Stimulated activated CD4-positive, alpha-beta T cell treated with anti-CD3 and anti-CD28 coated beads, Interleukin-2, amount 100 ng/mL, for 24 hours (primary cell): ENCODE results near the gene MYB.
"Not testable (repeated sequence)": the region's sequence is repeated elsewhere in the genome, so short reads cannot be mapped to it uniquely, and the experiment has no call there.

Source experiments
- DNase-seq, 2 donors: peaks; one replicate each; pipeline ENCODE4 v3.0.0-alpha.2; 2020

The MYB gene

DNA sequence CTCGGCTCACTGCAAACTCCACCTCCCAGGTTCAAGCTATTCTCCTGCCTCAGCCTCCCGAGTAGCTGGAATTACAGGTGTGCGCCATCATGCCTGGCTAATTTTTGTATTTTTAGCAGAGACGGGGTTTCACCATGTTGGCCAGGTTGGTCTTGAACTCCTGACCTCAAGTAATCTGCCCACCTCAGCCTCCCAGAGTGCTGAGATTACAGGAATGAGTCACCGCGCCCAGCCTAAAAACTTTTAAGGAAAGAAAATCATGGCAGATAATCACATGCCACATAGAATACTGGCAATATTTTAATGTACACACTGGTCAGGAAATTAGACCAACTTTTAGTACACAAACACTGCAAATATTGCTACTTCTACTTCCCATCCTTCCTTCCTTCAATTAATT is 16.7 kb upstream of the MYB start:
- not testable (repeated sequence) for DNase-seq

DNA sequence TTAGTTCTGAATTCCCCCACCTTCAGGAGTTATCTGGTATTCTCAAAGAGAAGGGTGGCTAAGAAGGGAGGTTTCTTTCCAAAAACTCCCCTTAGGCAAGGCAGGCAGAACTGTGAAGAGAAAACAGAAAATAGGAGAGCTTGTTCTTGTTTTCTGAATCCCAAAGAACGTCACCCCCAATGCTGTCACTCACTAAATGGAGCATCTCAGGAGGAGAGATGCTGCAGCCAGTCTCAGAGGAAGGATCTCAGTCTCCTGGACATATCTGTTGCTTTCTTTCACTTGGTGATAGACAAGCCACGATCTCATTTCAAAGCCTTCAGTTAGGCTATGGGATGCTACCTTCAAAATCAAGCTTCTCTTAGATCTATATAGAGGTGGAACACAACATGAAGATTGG is 16.1 kb upstream of the MYB start:
- DNase-seq = no peak

DNA sequence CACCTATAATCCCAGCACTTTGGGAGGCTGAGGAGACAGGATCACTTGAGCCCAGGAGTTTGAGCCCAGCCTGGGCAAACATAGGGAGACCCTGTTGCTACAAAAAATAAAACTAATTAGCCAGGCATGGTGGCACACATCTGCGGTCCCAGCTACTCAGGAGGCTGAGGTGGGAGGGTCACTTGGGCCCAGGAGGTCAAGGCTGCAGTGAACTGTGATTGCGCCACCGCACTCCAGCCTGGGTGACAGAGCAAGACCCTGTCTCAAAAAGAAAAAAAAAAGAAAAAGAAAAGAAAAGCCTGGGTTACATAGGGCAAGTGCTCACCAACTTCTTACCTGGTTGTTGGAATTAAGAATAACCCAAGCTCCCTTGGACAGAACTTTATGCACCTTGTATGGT is 14.6 kb upstream of the MYB start:
- DNase-seq = no peak

DNA sequence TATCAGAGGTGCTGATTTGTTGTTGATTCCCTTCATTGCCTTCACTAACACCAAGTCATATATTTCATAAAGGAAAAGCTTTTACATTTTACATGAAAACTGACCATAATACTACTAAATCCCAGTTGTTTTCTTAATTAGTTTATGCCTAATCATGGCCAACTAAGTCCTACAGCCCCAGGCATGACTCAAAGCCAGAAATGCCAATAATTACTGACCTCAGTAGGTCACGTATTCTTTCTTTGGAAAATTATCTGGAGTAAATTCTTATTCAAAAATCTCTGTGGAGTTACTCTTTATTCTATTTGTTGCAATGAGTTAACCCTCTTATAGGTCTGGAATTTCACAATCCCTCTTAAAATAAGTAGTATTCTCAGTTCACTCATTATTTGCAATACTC is 13.5 kb upstream of the MYB start:
- no peak for DNase-seq

DNA sequence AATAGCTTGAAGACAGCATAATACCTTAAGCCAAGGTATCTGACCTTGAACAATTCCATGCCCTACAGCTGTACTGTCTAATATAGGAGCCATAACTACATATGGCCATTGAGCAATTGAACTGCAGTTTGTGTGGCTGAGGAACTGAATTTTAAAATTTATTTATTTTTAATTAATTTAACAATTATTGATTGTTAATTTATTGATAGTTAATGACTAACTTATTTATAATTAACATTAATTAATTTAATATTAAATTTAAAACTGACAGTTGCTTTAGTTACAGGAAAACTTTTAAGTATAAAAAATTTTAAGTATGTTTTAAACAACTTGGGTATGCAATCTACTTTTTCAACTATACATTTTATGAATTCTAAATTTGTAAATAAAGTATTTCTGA is 12.3 kb upstream of the MYB start:
- DNase-seq = no peak

DNA sequence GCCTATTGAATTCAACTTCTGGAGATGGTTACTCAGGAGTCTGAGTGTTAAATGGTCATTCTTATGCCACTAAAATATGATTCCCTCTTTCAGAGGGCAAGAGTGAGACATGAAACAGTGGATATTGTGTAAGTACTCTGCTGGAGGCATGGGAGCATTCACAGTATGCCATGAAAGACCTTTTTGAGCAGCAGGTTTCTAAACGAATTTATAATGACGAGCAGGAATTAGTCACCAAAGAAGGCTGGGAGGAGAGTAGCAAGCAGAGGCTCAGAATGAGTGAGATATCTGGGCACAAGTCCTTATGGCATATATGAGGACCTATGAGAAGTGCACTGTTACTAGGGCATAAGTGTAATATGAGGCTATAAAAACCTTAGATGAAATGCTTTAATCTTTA is 10.9 kb upstream of the MYB start:
- DNase-seq = no peak

DNA sequence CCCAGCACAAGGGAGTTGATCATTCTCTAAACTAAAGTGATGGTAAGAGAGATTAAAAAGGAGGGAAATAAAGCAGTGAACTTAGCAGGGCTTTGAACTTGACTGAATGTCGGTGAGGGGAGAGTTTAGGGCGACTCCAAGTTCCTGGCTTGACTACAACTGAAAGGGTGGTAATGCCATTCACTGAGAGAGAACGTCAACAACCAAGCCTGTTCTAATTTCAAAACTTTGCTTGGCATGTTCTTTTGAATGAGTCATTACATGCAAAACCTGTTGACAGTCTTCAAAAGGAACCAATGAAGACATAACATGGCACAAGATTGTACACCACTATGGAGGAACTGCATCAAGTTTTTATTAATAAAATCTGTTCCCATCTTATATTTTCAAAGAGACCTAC is 10.3 kb upstream of the MYB start:
- DNase-seq = no peak

DNA sequence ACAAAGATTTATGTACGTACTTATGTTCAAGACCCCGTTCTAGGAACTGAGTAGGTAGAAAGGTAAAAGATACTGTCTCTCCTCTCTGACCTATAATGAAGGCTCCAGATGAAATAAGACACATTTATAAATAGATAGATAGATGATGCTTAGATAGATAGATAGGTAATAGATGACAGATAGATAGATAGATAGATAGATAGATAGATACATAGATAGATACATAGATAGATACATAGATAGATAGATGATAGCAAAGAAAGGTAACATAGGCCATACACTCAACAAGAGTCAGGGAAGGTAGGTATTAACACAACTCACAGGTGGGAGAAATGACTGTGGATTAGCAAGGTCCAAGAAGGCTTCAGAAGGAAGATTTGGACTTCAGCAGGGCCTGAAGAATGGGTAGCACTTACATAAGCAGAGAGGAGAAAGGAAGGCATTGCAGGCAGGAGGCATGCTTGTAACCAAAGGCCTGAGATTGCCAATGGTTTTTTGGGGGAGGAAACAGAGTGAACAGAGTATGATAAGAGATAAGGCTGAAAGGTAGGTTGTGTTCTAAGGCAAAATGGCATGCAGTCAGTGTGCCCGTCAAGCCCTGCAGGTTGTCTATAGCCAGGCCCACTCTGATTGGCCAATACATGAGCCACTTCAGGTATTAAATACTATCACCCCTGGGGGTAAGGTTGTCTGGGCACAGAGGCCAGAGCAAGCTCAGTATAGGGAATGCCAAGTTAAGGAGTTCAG is 7.7 kb upstream of the MYB start:
- no peak for DNase-seq

DNA sequence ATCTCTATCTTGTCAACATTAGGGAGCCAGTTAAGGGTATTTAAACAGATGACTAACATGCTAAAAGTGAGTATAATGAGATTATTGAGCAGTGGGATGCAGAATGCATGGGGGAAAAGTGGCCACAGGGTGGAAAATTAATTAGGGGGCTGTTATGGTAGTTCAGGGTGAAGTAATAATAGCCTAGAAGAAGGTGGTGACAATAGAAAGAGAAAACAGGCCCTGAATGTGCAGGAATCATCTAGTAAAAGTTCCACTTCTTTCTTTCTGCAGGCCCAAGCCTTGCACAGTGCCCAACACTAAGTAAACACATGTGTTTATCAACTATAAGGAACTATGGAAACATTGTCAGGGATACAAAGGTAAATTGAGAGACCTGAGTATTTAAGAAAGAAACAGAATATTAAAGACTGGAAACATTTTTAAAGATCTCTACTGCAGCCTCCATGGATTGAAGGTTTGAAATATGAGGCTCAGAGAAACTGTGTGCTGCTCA is 7.1 kb upstream of the MYB start:
- no peak for DNase-seq

DNA sequence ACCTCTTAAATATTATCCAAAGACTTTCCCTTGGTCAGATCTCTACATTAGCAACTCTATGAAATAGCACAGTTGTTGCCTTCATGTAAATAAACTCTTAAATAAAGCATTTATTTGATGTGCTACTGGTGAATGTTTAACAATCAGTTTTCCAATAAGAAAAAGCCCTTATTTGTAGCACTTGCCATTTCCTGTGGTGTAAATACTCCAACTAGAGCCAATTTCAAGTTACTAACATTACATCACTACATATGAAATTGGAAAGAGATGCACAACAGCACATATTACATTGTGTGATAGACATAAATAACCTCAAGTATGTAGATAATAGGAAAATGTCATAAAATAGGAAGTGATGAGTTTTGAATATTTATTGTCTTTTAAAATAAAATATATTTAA is 5.0 kb upstream of the MYB start:
- DNase-seq = no peak

DNA sequence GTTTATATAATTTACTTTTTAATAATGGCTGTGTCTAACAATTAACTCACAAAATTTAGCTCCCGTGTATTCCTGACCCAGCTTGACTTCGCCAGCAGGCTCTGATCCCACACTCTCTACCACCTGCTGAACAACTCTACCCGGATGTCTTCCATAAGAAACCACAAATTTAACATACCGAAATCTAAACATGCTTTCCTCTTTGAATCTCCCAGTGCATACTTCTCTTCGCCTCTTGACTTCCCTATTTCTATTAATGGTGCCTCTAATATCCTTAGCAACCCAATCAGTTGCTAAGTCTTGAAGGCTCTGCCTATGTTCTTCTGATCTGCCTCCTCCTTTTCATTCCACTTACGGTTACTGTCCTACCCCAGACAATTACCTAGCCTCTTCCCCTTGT is 4.6 kb upstream of the MYB start:
- no peak for DNase-seq

DNA sequence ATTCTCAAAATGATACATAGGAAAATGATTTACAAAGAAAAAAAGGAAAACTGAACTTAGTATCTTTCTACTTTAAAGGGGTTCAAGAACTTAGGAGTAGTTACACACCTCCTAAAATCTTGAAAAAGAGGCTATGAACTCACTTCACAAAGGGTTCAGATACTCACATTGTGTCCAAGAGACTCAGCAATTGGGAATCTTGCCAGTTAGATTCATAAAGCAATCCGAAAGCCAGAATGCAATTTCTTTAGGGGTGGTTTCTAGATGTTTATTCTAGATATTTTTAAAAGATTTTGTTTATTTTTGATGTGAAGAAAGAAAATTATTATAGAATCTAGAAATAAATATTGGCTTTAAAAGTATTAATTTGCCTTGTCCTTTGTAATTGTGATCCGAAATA is 1.7 kb upstream of the MYB start:
- DNase-seq = no peak

DNA sequence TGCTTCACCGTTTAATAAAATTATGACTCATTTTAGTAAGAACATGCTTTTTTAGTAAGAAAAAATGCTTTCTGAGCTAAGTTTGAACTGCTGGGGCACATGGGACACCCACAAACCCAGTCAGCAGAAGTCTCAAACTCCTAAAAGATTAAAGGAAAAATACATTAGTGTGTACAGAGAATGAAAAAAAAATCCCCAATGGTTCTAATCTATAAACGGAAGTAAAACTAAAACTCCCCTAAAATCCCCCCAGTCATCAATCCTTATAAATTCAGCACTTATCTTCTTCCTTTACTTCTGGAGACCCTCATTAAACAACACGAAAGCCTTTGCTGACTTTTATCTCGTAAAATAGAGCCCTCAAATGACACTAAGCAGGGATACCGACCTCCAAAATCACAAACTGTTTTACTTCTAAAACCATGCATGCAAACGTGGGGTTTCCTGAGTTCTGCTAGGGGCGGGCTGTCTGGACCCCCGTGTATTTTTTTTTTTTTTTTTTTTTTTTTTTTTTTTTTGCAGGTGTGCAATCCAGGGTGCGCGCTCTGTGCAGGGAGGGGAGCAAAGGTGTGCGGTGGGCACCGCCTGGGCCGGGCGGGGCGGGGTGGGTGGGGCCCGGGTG is 1.1 kb upstream of the MYB start:
- DNase-seq = peak in 1 of 2 donors; percentile 27

DNA sequence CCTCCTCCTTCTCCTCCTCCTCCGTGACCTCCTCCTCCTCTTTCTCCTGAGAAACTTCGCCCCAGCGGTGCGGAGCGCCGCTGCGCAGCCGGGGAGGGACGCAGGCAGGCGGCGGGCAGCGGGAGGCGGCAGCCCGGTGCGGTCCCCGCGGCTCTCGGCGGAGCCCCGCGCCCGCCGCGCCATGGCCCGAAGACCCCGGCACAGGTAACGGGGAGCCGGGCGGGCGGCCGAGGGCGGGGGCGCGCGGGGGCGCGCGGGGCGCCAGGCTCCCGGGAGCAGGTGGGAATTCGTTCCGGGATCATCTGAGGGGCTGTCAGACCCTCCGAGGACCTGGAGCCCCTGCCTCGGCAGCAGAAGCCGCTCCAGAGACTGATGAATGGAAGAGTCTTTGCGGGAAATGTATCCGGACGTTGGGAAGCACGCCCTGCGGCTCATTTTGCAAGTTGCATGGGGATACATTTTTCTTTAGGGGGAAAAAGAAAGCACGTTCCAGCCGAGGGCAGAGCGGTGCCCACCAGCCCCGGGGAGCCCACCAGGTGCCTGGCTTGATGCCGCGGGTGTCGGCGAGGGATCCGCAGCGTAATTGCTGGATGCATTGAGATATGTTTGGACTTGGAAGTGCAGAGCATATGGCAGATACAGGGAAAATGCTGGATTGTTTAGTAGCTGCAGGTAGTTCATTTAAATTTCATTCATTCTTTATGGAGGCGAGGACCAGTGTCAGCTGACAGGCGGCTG is 394 bp downstream of the MYB start:
- DNase-seq = peak in 1 of 2 donors; percentile 28

DNA sequence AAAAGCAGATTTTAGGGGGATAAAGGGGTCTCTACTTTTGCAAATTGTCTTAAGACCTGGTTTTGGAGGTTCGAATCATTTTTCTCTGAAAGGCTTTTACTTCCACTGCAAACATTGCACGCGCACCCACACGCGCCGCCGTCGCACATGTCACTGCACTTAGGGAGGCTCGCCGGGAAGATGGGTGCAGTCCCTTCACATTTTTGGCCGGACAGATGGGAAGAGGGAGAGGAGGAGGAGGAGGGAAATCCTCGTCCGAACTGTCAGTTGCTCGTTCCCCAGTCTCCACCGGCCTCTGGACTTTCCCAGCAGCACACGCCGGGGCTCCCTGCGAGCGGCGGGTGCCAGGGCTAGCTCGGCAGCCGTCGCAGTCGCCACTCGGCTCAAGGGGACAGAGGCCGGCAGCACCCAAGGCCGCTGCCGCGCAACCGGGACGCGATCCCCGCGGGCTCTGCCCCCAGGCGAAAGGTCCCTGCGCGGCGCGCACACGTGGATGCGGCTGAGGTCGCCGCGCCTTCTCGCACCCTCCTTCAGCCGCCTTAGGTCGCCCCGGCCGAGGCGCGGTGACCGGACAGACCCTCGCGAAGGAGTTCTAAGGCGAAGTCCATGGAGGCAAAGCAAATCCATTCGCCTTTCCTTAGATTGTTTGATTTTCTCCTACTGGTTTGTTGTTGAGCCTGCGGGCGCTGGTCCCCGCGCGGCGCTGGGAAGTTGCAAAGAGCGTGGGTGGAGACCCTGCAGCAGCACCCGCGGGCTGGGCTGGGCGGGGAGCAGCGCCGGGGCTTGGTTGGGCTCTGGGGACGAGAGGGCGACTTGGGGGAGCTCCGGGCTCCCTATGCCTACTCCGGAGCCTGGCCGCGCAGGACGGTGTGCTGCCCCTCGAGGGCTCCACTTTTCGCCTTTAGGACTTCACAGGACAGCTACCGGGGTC is 1.2 kb downstream of the MYB start:
- peak; percentile 46 to 60 for DNase-seq

DNA sequence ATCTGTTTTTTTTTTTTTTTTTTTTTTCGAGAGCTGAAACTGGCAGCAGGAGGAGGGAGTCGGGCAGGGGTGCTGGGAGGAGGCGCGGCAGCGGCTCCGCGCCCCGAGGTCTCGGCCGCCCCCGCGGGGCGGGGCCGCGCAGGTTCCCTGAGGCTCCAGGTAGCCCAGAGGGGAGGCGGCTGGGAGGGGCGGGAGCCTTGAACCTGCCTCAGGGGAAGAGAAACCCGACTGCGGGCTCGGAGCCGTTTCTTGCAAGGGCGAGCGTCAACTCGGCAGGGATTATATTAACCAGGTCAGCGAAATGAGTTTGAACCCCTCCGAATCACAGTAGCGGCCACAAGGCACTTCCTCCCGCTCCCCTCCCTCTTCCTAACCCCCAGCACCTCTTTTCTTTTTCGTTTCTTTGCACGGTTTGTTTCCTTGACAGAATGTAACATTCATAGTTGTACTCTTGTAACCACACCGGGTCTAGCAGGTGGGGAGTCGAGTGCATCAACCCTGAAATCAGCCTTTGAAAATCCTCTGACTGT is 2.0 kb downstream of the MYB start:
- DNase-seq = peak; percentile 69 to 81

DNA sequence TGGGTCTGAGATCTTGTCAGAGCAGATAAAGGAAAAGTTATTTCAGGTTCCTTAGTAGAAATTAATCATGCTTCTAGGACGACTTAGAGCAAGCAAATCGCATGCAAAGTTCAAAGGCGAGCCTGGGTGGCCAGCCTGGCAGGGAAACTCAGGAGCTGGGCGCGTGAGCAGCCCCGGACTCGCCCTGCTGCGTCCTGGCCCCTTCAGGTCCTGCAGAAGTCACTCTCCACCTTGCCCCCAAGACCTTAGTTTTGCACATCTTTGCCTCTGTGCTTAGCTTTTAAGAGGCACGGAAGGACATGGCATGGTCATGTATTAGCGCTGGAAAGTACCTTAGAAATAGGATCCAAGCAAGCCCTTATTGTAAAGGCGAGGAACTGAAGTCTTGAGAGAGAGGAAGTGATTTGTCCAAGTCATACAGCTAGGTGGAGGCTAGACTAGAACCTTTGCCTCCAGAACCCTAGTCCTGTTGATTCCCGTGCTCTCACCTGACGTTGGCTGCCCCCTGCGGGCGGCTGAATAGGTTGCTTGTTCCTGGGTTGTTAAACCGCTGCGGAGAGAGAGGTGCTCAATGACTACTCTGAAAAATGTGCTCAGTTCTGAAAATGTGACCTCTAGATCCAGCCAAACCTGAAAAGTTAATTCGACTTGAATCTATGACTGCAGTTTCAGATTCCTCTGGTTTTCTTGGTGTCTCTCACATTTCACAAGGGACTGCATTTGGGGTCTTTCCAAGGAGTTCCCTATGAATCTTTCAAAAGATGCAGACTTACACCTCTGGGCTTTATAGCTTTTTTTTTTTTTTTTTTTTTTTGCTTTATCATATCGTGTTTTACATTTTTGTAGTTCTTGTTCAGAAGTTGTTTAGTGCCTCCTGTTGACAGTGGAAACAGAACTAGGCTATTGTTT is 2.7 kb downstream of the MYB start:
- DNase-seq = peak; percentile 79 to 80

DNA sequence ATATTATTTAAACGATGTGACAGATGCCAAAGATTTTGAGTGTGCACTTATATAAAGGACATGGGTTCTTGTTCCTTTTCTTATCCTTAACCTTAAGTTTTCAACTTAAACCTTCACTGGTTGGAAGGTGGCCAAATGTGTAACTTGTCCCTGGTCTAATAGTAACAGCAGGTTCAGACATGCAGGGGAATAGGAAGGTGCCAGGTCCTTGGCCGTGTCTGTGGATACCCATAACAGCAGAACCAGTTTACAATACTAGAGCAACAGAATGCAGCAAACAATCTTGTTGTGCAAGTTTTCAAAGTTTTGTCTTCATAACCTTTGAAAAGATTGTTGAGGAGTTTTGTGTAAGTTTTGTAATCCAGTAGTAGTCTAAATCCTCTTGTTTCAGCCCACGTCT is 4.4 kb downstream of the MYB start:
- no peak for DNase-seq

DNA sequence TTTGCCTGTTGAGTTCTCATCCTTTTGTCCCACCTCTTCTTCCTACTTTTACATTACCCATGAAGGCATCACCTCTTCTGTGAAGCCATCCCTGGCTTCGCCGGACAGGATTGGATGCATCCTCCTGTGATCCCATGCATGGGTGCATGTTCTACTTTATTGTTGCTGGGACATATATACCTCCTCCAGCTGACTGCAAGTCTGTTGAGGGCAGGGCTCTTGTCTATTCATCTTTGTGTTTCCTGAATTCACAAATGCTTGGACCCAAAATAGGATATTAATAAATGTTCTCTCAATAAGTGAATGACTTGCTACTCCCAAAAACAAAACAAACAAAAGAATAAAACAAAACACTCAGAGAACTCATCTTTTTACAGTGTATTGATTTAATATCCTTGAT is 5.1 kb downstream of the MYB start:
- DNase-seq = no peak

DNA sequence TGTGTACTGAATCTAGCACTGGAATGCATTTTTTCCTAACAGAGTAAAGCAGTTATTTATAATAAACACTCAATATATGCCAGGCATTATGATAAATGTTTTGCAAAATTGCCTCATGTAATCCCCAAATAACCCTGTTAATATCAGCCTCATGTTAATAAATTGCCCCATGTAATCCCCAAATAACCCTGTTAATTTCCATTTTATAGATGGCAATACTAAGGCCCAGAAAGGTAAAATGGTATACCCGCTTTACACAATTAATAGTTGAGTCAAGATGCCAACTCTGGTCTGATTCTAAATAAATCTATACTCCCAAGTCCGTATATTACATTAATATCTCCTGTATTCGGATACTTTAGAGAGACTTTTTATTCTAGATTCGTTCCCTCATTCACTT is 6.3 kb downstream of the MYB start:
- no peak for DNase-seq

DNA sequence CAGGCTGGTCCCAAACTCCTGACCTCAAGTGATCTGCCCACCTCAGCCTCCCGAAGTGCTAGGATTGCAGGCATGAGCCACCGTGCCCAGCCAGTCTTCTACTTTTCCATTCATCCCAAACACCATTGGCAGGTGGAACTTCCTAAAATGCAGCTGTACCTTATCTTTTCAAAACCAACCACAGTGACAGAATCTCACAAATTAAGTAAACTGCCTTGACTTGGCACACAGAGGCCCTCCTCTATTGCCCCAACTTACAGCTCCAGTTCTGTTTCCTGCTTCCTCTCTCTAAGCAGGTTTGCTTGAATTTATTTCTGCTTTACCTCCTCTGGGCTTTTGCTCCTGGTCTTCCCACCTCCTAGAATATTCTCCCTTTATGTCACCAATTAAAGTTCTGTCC is 7.6 kb downstream of the MYB start:
- DNase-seq = no peak

DNA sequence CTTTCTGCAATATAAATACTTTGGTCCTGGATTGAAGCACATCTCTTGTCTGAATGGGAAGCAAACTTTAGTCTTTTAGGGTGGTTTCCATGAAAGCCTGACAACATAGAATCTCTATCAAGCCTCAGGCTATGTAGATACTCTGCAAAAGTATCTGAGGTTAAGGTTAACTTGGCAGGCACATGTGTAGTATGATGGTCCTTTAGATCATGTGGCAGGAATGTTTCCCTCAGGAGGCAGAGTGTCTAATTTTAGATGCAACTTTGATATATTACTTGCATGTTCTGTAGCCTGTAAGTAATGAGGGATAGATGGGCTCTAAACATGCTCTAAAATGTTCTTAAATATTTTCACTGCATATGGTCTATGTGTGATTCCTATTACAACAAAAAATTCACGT is 8.2 kb downstream of the MYB start:
- DNase-seq = no peak
